ENCODE results near the gene LARP1B.
"Not testable (repeated sequence)": the region's sequence is repeated elsewhere in the genome, so short reads cannot be mapped to it uniquely, and the experiment has no call there.

LARP1B gene

GRCh38 chr4:128155231-128155855 is 94.2 kb downstream of the LARP1B start:
- TF ChIP-seq, protein P1, sequence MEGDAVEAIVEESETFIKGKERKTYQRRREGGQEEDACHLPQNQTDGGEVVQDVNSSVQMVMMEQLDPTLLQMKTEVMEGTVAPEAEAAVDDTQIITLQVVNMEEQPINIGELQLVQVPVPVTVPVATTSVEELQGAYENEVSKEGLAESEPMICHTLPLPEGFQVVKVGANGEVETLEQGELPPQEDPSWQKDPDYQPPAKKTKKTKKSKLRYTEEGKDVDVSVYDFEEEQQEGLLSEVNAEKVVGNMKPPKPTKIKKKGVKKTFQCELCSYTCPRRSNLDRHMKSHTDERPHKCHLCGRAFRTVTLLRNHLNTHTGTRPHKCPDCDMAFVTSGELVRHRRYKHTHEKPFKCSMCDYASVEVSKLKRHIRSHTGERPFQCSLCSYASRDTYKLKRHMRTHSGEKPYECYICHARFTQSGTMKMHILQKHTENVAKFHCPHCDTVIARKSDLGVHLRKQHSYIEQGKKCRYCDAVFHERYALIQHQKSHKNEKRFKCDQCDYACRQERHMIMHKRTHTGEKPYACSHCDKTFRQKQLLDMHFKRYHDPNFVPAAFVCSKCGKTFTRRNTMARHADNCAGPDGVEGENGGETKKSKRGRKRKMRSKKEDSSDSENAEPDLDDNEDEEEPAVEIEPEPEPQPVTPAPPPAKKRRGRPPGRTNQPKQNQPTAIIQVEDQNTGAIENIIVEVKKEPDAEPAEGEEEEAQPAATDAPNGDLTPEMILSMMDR (IDR thresholded peaks at IDR 0.05; ENCODE audit: insufficient read depth, low read depth, low read length, missing control alignments): no peak
- no peak for DNase-seq (ENCODE audit: low read depth)
- H3K4me3 ChIP-seq (ENCODE audit: low read length): no peak overlapping the region

DNA sequence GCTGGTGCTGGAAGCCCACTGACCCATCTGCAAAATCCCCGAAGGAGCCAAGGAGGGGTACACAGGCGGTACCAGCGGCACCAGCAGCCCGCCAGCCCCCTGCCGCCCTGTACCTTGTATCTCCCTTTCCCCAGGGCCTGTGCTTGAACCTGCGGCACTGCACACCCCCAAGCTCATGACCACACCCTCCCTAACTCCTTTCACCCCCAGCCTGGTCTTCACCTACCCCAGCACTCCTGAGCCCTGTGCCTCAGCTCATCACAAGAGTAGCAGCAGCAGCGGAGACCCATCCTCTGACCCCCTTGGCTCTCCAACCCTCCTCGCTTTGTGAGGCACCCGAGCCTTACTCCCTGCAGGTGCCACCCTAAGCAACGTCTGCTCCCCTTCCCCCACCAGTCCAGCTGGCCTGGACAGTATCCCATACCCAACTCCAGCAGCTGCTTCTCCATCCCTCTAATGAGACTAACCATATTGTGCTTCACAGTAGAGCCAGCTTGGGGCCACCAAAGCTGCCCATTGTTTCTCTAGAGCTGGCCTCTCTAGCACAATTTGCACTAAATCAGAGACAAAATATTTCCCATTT is 94.9 kb downstream of the LARP1B start:
- DNase-seq (ENCODE audit: low read depth): no peak
- TF ChIP-seq, protein P1 (IDR thresholded peaks at IDR 0.05; ENCODE audit: insufficient read depth, low read depth, low read length, missing control alignments): no peak
- H3K4me3 ChIP-seq (ENCODE audit: low read length): no peak overlapping the region

DNA sequence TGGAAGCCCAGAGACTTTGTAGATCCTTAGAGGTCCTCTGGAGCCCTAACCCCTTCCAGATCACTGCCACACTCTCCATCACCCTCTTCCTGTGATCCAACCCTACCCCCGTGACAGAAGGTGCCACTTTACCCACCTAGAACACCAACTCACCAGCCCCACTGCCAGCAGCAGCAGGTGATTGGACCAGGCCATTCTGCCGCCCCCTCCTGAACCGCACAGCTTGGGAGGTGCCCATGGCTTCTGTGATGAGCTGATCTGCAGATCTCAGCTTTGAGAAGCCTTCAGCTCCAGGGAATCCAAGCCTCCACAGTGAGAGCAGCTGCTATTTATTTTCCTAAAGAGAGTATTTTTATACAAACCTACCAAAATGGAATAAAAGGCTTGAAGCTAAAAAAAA is 95.4 kb downstream of the LARP1B start:
- not testable (repeated sequence) for H3K4me3 ChIP-seq (ENCODE audit: low read length); DNase-seq (ENCODE audit: low read depth)

GRCh38 chr4:128158894-128159293 is 97.8 kb downstream of the LARP1B start:
- no peak for DNase-seq (ENCODE audit: low read depth)
- no peak overlapping the region for H3K4me3 ChIP-seq (ENCODE audit: low read length)
- TF ChIP-seq, protein P1 (IDR thresholded peaks at IDR 0.05; ENCODE audit: insufficient read depth, low read depth, low read length, missing control alignments): no peak

DNA sequence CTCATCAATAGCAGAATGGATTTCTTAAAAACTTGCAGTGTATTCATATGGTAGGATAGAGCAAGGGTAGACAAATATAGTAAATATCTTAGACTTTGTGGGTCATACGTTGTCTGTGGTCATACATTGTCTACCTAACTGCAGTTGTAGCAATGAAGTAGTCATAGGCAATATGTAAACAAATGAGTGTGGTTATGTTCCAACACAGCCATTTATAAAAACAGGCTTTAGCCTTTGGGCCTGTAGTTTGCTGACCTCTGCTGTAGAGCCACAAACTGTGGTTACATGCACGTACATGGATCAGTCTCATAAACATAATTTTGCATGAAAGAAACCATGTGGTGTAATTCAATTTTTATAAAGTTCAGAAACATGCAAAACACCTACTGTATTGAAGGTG is 98.9 kb downstream of the LARP1B start:
- H3K4me3 ChIP-seq (ENCODE audit: low read length): no peak overlapping the region
- TF ChIP-seq, protein P1 (IDR thresholded peaks at IDR 0.05; ENCODE audit: insufficient read depth, low read depth, low read length, missing control alignments): no peak
- peak; percentile 57 for DNase-seq (ENCODE audit: low read depth)

- DNase-seq (ENCODE audit: low read depth): no peak
- TF ChIP-seq, protein P1 (IDR thresholded peaks at IDR 0.05; ENCODE audit: insufficient read depth, low read depth, low read length, missing control alignments): no peak
- H3K4me3 ChIP-seq (ENCODE audit: low read length): no peak overlapping the region
Observed at GRCh38 chr4:128161138-128161537, 100.0 kb downstream of the LARP1B start.

- no peak overlapping the region for H3K4me3 ChIP-seq (ENCODE audit: low read length)
- peak; percentile 20 for DNase-seq (ENCODE audit: low read depth)
Observed at GRCh38 chr4:128162434-128162833, 101.3 kb downstream of the LARP1B start.

More at GRCh38 chr4:128162434-128162833, 101.3 kb downstream of the LARP1B start:
- TF ChIP-seq, protein P1 (IDR thresholded peaks at IDR 0.05; ENCODE audit: insufficient read depth, low read depth, low read length, missing control alignments): no peak

Data from epithelial cell of esophagus (primary cell).